ENCODE results near the gene FGF18.

GRCh38 chr5:171388816-171389168 lies 30.7 kb upstream of the FGF18 start:
- TF ChIP-seq EZH2 (IDR thresholded peaks at IDR 0.05) (no peak), CTCF (IDR thresholded peaks at IDR 0.05) (no peak), EZH2phosphoT487 (IDR thresholded peaks at IDR 0.05) (no peak)

Data from neural progenitor cell (in vitro differentiated cells).